ENCODE data around the gene KHNYN.

DNA sequence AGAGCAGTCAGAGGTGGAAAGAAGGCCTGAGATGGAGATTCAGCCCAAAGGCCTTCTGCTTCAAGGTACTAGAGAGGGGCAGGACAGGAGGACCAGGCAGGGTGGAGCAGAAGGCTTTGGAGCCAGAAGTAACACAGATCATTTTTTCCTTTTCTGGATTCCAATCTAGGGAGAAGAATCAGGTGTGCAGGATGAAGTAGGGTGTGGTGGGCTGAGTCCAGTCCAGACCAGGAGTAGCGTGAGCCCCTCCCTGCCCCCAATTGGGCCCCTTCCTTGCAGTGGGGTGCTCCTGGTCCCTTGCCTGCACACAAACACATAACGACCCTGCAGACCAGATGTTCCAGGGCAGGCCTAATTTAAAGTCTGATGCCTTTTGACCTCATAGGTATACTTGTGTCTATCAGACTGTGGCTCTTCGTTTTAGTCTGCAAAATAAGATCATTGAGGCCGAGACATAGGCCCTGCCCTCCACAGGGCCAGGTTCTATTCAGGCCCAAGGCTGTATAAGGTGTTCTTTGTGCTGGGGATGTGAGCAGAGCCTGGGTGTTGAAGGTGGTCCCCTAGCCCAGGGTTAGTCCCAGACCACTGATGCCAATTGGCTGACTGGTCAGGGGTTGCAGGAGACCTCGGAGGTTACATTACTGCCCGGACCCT lies 32.0 kb upstream of the KHNYN start:
- TF ChIP-seq CTCF (conservative IDR thresholded peaks at IDR 0.05; ENCODE audit: low read length) (no peak), EZH2phosphoT487 (IDR thresholded peaks at IDR 0.05; ENCODE audit: borderline replicate concordance) (no peak)
